Endometrial microvascular endothelial cells (primary cell): ENCODE measurements around the gene IRF2BP1. TPM values are rescaled to one million over a fixed set of nuclear protein-coding genes. Genes with fewer than 3 reads are reported as not detected.
"Not testable (repeated sequence)": the region's sequence is repeated elsewhere in the genome, so short reads cannot be mapped to it uniquely, and the experiment has no call there.

Experiments
- in situ Hi-C: cut with HindIII; loops from 2 replicates; pipeline ENCODE4 v1.10.0; 2017; ENCODE audit warnings: low sequenced_read_pairs, low pct_unique_long_range_greater_than_20kb; ENCODE audit errors: inconsistent ontology term
- total RNA-seq: library from RNA; depleted of rRNA; stranded (reverse); fragments of >200 nt; gene quantifications from one replicate; pipeline ENCODE4 v1.2.3, GENCODE V29; 2015; ENCODE audit errors: inconsistent ontology term

Gene IRF2BP1
- total RNA-seq, 1 donor from 2014 or later: 13.6 TPM

DNA sequence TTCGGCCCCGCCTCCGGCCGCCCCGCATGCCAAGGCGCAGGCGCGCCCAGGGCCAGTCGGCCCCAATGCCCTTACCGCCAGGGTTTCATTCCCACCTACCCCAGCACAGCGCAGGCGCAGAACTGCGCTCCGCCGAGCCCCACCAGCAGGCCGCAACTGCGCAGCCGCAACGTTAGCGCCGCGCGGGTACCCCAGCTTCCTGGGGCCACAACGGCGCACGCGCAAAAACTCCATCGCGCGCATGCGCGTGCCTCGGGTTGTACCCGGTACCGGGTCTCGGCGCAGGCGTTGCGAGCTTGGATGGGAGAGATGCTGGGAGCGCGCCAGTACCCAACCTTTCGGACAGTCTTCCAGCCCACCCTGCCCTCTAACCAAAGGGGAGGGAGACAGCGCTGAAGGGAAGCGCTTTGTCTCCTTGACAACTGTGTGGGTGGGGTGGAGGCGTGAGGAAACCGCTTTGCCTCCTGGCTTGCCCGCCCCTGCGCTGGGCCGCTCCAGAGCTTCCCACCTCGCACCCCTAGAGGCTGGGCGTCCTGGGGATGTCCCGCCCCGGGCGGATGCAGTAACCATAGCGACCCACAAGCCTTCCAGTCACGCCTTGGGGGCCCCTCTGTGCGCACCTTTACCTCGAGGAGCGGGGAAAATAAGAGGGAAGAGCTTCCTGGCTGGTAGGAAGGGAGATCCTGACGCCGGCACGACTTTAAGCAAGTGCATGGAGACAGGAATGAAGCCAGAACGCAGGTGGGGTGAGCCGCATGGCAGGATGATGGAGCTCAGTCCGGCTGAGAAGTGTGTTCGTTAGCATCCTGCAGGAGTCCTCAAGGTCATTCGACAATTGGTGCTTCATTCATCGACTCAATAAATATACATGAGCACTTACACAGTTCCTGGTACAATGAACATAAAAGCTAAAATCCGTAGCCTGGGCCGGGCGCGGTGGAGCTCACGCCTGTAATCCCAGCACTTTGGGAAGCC is 17.0 kb upstream of the IRF2BP1 start:
- in situ Hi-C loops: no loop called here

DNA sequence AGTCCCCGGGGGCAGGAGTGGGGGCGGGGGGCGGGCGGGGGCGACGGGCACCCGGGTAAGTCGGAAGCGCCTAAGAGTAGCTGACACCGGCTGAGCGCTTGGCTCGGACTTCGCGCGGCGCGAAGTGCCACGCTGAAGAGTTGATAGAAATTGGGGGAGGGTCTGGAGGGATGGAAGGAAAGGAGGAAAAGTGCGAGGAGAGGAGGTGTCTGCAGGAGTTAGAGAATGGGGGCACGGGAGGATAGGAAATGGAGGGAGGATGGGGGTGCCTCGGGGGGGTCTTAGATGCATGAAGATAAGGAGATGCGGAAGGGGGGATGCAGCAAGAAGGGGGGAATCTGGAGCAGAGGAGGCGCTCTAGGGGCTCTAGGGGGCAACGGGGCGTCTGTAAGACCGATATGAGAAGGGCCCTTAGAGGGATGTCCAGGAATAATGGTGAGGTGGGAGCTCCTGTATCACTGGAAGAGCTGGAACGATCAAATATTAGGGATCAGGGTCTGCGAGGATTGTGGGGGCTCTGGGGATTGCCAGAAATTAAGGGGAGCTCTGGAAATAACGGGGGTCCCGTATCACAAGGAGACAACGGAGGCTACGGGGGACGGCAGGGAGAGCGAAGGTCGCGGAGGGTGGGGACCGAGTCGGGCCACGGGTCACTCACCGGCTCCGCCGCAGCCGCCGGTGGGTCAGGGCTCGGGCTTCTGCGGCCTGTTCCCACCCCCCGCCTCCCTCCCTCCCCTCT is 16.1 kb upstream of the IRF2BP1 start, which contains the start of gene MYPOP:
Gene MYPOP (minus strand): TSS at position 702 of the 739 bp plus-strand sequence. CDS start 840 bp downstream, outside the sequence.
- in situ Hi-C loops: no loop called here

DNA sequence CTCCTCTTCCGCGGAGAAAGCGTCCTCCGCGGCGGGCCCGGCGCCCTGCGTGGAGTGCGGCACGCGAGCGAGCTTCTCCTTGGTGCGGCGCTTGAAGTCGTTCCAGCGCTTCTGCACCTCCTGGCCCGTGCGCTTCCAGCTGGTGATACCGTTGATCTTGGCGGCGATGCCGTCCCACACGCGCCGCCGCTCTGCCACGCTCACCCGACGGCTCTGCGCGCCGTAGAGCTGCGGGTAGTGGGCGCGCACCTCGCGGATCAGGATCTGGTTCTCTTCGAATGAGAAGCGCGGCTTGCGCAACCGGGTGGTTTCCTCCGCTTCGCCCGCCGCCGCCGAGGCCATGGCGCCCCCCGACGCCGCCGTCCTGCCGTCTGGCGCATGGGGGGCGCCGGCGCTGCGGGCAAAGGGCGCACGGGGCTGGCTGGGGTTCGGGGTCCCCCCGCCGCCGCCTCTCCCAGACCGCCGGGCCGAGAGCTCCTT is 15.5 kb upstream of the IRF2BP1 start:
- in situ Hi-C loops: no loop called here

DNA sequence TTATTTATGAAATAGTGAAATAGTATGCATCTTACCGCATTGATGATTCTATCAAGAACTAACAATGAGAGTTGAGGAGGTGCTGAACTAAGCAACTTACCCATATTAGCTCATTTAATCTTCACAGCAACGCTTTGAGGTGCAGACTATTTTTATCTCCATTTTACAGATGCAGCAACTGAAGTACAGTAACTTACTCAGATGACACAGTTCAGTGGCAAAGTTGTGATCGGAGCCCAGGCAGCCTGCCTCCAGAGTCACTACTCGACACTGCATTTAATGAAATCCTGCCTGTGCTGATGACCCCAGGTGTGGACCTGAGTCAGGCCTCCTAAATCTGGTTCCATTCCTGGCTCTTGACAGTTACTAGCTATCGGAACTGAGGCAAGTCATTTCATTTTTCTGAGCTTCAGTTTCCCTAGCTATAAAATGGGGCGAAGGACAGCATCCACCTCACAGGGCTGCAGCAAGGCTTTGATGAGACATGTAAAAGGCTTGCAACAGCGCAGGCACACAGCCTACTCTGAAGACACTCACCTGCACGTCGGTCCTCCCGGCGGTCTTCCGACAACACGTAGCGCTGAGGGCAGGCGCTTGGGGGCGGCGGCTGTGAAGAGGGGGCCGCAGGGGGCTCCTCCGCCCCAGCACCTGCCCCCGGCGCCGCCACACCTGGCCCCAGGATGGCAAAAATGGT is 14.9 kb upstream of the IRF2BP1 start:
- in situ Hi-C loops: no loop called here

DNA sequence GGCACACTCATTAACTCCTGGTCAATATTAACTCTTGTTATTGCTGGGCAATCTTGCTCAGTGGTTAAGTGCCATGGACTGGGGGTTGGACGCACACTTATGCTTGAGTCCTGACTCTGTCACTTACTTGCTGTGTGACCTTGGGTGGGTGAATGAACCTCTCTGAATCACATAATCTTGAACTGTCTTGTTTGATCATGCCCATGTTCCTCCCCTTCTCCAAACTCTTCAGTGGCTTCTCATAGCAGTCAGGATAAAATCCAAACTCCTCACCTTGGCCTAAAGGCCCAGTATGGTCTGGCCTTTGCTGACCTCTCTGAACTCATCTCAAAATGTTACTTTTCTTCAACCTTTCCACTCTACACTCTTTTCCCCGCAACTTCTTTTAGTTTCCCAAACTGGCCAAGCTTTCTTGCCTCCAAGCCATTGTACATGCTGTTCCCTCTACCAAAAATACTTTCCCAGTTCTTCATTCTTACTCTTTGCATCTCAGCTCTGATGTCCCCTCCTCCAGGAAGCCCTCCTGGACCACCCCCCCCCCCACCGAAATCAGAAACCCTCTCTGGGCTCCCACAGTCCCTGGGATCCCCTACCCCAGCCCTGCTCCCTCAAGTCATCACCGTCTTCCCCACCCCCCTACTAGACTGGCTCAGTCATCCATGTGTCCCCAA is 14.1 kb upstream of the IRF2BP1 start:
- in situ Hi-C loops: no loop called here

DNA sequence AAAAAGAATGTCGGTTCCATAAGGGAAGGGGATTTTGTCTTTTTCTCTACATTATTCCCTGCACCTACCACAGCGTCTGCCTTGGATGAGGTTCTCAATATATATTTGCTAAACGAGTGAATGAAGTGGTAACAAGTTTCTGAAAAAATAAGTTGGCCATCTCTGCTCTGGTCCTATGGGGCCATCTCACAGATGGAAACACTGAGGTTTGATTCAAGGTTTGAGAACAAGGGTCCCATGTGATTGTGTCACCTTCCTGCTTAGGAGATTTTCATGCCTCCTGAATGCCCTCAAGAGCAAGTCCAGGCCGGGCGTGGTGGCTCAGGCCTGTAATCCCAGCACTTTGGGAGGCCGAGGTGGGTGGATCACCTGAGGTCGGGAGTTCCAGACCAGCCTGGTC is 13.3 kb upstream of the IRF2BP1 start:
- in situ Hi-C loops: no loop called here

DNA sequence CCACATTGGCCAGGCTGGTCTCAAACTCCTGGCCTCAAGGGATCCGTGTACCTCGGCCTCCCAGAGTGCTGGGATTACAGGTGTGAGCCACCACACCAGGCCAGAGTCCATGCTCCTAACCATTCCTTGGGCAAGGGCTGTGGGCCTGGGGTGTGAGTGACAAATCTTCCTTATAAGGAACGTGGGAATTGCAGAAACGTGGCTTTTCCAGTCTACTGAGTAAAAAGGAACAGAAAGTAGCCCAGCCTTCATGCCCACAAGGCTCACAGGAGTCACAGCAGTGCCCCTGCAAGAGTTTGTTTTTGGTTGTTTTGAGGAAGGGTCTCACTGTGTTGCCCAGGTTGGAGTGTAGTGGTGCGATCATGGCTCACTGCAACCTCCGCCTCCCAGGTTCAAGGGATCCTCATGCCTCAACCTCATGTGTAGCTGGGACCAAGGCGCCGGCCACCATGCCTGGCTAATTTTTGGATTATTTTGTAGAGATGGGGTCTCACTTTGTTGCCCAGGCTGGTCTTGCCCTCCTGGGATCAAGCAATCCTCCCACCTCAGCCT is 11.4 kb upstream of the IRF2BP1 start:
- in situ Hi-C loops: no loop called here

DNA sequence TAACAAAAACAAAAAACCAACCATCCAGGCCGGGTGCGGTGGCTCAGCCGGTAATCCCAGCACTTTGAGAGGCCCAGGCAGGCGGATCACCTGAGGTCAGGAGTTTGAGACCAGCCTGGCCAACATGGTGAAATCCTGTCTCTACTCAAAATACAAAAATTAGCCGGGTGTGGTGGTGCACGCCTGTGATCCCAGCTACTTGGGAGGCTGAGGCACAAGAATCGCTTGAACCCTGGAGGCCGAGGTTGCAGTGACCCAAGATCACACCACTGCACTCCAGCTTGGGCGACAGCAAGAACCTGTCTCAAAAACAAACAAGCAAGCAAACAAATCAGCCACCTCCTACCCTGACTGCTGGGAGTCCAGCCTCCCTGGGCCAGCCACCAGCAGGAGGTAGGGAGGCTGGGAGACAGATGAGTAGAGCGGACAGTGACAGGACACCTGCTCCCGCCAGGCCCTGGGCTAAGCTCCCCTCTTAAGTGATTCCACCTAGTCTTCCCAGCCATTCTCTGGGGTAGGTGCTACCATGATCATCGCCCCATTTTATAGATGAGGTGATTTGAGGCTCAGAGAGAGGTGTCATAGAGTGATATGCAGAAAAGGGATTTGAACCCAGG is 10.2 kb upstream of the IRF2BP1 start:
- in situ Hi-C loops: not testable (repeated sequence)

DNA sequence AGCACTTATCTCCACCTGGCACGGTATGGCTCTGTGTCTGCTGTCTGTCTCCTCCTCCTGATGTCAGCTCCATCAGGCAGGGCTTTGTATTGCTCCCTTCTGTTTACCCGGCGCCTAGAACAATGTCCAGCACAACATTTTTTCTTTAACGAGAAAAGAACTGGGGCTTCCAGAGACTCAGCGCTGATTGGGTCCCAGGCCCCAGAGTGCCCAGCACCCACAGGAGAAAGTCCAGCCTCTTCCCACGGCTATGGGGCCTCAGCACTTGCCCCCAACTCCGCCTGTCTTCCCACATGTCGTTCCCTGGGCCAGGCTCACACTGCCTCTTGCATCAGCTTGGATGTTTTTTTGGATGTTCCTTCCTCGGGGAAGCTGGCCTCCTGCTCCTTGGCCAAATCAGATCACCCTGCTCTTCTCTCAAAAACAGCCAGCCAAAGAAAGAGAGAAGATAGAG is 9.6 kb upstream of the IRF2BP1 start:
- in situ Hi-C loops: no loop called here

DNA sequence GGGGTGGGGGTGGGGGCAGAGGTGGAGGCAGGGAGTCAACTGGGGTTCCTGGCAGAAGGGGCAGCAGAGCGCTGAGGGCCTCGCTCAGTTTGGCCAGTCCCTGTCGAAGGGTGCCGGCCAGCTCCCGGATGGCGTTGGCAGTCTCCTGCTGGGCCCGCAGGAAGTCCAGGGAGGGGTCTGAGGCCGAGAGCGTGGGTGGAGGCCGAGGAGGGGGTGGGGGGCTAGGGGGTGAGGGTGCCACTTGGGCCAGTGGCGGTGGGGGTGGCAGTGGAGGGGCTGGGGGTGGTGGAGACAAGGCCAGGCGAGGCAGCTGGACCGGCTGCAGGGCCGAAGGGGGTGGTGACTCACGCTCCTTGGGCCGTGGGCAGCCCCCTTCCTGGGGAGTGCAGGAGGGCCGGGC is 4.9 kb upstream of the IRF2BP1 start:
- in situ Hi-C loops: no loop called here

DNA sequence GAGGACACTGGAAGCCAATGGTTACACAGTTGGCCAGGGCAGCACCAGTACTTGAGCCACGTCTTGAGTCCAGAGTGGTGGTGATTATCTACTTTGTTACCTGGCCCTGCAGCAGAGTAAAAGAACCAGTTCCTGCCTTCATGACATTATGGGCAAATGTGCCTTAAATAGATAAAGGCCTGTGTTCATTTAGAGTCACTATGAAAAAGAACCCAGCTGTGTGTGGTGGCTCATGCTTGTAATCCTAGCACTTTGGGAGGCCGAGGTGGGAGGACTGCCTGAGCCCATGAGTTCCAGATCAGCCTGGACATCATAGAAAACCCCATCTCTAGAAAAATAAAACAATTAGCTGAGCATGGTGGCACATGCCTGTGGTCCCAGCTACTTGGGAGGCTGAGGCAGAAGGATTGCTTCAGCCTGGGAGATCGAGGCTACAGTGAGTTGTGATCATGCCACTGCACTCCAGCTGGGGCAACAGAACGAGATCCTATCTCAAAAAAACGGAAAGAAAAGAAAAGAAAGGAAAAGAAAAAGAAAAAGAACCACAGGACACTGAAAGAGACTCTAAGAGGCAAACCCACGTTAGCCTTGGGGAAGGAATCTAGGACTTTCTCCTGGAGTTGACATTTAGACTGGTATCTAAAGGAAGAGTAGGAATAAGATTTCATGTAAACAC is 3.4 kb upstream of the IRF2BP1 start:
- in situ Hi-C loops: no loop called here

DNA sequence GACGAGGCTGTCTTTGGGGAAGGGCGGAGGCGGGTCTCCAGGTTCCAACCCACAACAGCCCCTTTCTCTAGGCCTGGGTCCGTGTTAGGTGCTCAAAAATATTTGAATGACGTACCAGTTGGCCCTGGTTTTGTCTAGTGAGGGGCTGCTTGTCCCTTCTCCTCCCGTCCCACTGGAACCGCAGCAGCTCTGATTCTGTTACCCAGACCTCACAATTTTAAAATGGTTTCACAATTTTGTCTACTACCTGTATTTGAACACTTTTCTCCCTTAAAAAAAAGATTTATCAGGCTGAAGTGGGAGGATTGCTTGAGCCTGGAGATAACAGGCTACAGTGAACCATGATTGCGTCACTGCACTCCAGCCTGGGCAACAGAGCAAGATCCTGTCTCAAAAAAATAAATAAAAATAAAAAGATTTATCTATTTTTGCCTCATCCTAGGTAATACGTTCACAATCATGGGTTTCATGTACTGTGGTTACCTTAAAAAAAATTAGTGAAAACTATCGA is 1.3 kb upstream of the IRF2BP1 start:
- in situ Hi-C loops: no loop called here

DNA sequence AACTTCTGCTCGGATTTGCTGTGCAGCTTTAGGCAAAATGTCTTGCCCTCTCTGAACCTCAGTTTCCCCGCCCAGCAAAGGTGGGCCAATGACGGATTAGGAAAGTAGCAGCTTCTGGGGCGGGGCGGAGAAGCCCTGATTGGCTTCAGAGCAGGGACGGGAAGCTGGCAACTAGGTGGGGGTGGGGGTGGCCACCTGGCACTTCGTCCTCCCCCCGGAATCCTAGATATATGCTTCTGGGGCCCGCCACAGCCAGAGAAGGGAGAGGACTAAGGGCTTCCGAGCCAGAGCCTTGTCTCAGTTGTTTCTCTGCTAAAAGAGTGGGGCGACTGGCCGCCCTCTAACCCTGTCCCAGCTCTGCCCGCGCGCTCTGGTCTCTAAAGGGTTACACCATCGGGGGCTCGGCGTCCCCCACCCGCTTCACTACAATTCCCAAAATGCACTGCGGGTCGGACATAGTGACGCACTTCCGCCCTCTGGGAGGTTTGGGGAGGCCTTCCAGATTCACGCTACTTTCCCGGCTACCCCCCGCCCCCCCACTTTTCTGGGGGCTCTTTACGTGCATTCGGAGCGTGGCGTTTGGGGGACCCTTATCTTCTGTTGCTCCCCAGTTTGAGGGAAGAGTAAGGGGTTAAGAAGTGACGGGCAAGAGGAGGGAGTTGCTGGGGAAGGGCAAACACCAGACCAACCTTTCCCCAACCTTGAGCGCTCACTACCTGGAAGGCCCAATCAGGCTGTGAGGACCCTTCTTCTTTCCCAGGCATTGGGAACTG is 672 bp upstream of the IRF2BP1 start:
- in situ Hi-C loops: no loop called here

DNA sequence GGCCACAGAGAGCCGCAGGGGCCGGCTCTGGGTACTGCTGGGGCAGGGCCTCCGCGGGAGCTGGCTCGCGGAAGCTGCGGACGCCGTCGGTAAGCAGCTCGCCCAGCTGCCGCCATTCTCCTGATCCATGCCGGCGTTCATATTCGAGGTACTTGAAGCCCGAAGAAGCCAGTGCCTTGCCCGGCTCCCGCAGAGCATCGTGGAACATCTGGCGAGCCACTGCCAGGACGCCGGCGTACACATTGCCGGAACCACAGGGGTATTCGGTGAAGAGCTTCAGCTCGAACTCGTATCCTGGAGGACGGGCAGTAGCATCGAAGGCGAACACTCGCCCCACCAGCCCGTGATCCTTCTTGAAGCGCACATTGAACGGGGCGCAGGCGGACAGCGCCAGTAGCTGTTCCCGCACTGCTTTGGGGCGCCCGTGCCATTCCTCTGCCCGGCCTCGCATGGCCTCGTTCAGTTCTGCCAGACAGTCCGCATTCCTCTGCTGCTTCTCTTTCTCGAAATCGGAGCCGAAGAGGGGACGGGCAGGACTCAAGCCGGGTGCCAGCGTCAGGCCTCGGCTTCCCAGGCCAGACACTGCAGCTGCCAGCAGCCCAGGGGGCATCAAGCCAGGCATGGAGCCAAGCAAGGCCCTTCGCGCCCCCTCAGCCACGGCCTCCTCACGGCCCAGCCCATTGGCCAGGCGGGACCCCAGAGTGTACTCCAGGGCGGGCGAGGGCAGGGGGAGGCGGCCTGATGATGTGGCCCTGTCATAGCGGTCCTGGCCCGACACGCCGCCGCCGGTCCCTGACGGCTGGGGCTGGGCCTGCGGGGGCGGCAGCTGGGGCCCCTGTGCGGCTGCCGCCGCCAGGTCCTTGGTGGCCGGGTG is 1.0 kb downstream of the IRF2BP1 start:
- in situ Hi-C loops: no loop called here

DNA sequence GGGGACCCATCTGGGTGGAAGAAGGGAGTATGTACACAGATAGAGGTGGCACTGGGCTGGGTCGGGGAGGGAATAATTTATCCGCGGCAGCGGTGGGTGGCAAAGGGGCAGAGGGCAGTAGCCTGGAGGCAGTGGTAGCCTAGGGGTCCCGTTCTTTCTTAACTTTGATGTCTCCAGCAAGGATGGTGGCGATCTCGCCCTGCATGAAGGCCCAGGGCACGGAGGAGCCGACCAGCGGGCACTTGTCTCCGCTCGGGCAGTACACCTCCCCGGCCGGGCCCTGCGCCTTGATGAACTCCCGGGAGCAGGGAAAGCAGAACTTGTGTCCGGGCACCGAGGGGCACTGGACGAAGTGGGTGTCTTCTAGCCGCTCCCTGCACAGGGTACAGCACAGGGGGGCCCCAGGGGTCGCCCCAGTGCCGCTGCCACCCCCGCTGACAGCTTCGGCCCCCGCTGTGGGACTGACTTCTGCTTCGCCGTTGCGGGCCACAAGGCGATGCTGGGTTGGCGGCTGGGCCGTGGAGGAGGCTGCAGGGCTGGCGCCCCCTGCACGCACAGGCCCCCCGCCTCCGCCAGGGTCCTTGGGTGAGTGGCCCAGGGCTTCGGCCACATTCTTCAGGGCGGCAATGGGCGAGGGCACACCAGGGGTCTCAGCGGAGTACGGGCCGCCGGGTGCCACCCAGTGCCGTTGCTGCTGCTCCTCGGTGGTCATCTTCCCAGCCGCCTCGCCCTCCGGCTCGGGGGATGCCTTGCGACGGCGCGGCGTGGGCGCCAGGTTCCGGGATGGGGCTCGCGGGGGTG is 1.9 kb downstream of the IRF2BP1 start:
- in situ Hi-C loops: no loop called here
